Measurements from ENCODE around the gene TSC22D1. TPM values are rescaled to one million over a fixed set of nuclear protein-coding genes. Genes with fewer than 3 reads are reported as not detected.
A peak's percentile ranks its signal among the peaks of the same experiment; 100 is the strongest.

TSC22D1 gene
- total and polyA plus RNA-seq, 9 donors, result 100 to 369 (median 154) TPM

GRCh38 chr13:44576351-44577235, 463 bp upstream of the TSC22D1 start:
- TF ChIP-seq CTCF (IDR thresholded peaks at IDR 0.05), result no peak
- no peak for TF ChIP-seq POLR2A (IDR thresholded peaks at IDR 0.05)
- TF ChIP-seq EP300 (IDR thresholded peaks at IDR 0.05), result no peak
- Histone ChIP-seq H3K27me3 (no peaks in the 10 kb centered on the region), H3K27ac (peak overlapping the region; percentile 91 to 96), H3K9me3 (no peaks in the 10 kb centered on the region), H3K4me3 (peak overlapping the region; percentile 80), H3K36me3 (no peaks in the 10 kb centered on the region), H3K4me1 (ENCODE audit: insufficient read depth) (peaks cover 14% of the 10 kb centered on the region)
- peak in 3 of 5 donors; percentile 51 to 63 (median 59) for DNase-seq
- intact Hi-C loops (cut with DNase I), result loop anchor here in 2 of 4 donors (5.0 to 10.0 kb wide), 3 partner anchors 92 to 348 kb away; no protein-coding TSS in a partner anchor
- 0 to 1% (median 0%) methylated on average over 65 to 111 of the region's 111 CpGs for WGBS, 3 donors

GRCh38 chr13:44575035-44575434, 1.1 kb downstream of the TSC22D1 start:
- Histone ChIP-seq H3K36me3 (no peaks in the 10 kb centered on the region), H3K27ac (no peak overlapping the region), H3K27me3 (no peaks in the 10 kb centered on the region), H3K4me1 (ENCODE audit: insufficient read depth) (peaks cover 14% of the 10 kb centered on the region), H3K9me3 (no peaks in the 10 kb centered on the region), H3K4me3 (peak overlapping the region; percentile 80)
- intact Hi-C loops (cut with DNase I), result loop anchor here in 2 of 4 donors (5.0 to 10.0 kb wide), 3 partner anchors 90 to 350 kb away; no protein-coding TSS in a partner anchor
- 99 to 100% (median 100%) methylated on average over 1 of the region's 1 CpG for WGBS, 3 donors
- no peak for TF ChIP-seq POLR2A (IDR thresholded peaks at IDR 0.05)
- no peak for DNase-seq

GRCh38 chr13:44574466-44574855, 1.7 kb downstream of the TSC22D1 start:
- no peak overlapping the region for H3K4me3 ChIP-seq
- intact Hi-C loops (cut with DNase I), result loop anchor here in 1 of 4 donors (10.0 kb wide), 2 partner anchors 90 to 350 kb away; no protein-coding TSS in a partner anchor
- 59 to 81% (median 78%) methylated on average over 1 of the region's 1 CpG for WGBS, 3 donors
- no peak for DNase-seq
- H3K27ac ChIP-seq, result no peak overlapping the region
- no peaks in the 10 kb centered on the region for H3K36me3 ChIP-seq
- H3K4me1 ChIP-seq (ENCODE audit: insufficient read depth), result peaks cover 14% of the 10 kb centered on the region
- no peak for TF ChIP-seq CTCF (IDR thresholded peaks at IDR 0.05)
- TF ChIP-seq EP300 (IDR thresholded peaks at IDR 0.05), result no peak
- TF ChIP-seq POLR2A (IDR thresholded peaks at IDR 0.05), result no peak
- no peaks in the 10 kb centered on the region for H3K27me3 ChIP-seq
- no peaks in the 10 kb centered on the region for H3K9me3 ChIP-seq

GRCh38 chr13:44573790-44574465, 2.2 kb downstream of the TSC22D1 start:
- Histone ChIP-seq H3K27me3 (no peaks in the 10 kb centered on the region), H3K27ac (no peak overlapping the region), H3K4me3 (no peak overlapping the region), H3K4me1 (ENCODE audit: insufficient read depth) (peaks cover 14% of the 10 kb centered on the region), H3K36me3 (no peaks in the 10 kb centered on the region), H3K9me3 (no peaks in the 10 kb centered on the region)
- TF ChIP-seq POLR2A (IDR thresholded peaks at IDR 0.05) (no peak), EP300 (IDR thresholded peaks at IDR 0.05) (no peak), CTCF (IDR thresholded peaks at IDR 0.05) (no peak)
- DNase-seq, result no peak
- 84 to 94% (median 91%) methylated on average over 4 of the region's 4 CpGs for WGBS, 3 donors
- intact Hi-C loops (cut with DNase I), result loop anchor here in 1 of 4 donors (10.0 kb wide), 2 partner anchors 89 to 351 kb away; no protein-coding TSS in a partner anchor
